Measurements from ENCODE around the gene SLC25A34. TPM values are rescaled to one million over a fixed set of nuclear protein-coding genes. Genes with fewer than 3 reads are reported as not detected.

The SLC25A34 gene
- total RNA-seq, 1 experiment from 2014 or later: 0.12 TPM

- no peak for DNase-seq (ENCODE audit: extremely low read depth, low read depth)
Observed at GRCh38 chr1:15748690-15749398, 12.8 kb downstream of the SLC25A34 start.

- no peak for DNase-seq (ENCODE audit: extremely low read depth, low read depth)
Observed at GRCh38 chr1:15749399-15750291, 13.6 kb downstream of the SLC25A34 start.

GRCh38 chr1:15750924-15751323, 14.9 kb downstream of the SLC25A34 start:
- DNase-seq (ENCODE audit: extremely low read depth, low read depth): no peak

- DNase-seq (ENCODE audit: extremely low read depth, low read depth): no peak
Observed at GRCh38 chr1:15751717-15752116, 15.7 kb downstream of the SLC25A34 start.

GRCh38 chr1:15753776-15754175, 17.7 kb downstream of the SLC25A34 start:
- no peak for DNase-seq (ENCODE audit: extremely low read depth, low read depth)

- no peak for DNase-seq (ENCODE audit: extremely low read depth, low read depth)
Observed at GRCh38 chr1:15755021-15755645, 19.1 kb downstream of the SLC25A34 start.

- DNase-seq (ENCODE audit: extremely low read depth, low read depth): no peak
Observed at GRCh38 chr1:15755646-15756040, 19.6 kb downstream of the SLC25A34 start.

- peak; percentile 26 for DNase-seq (ENCODE audit: extremely low read depth, low read depth)
Observed at GRCh38 chr1:15756143-15757015, 20.3 kb downstream of the SLC25A34 start.

GRCh38 chr1:15757016-15757543, 21.0 kb downstream of the SLC25A34 start:
- no peak for DNase-seq (ENCODE audit: extremely low read depth, low read depth)

- DNase-seq (ENCODE audit: extremely low read depth, low read depth): no peak
Observed at GRCh38 chr1:15757575-15758342, 21.7 kb downstream of the SLC25A34 start.

- no peak for DNase-seq (ENCODE audit: extremely low read depth, low read depth)
Observed at GRCh38 chr1:15758343-15758931, 22.4 kb downstream of the SLC25A34 start, which contains the start of gene FBLIM1. Gene FBLIM1, plus strand, starts transcription at chr1:15758795. Its CDS starts 6,189 bp downstream, at chr1:15764984.

- DNase-seq (ENCODE audit: extremely low read depth, low read depth): no peak
Observed at GRCh38 chr1:15758953-15759661, 23.0 kb downstream of the SLC25A34 start.

- DNase-seq (ENCODE audit: extremely low read depth, low read depth): no peak
Observed at GRCh38 chr1:15760520-15761211, 24.6 kb downstream of the SLC25A34 start.

- DNase-seq (ENCODE audit: extremely low read depth, low read depth): no peak
Observed at GRCh38 chr1:15761366-15762128, 25.5 kb downstream of the SLC25A34 start.

- DNase-seq (ENCODE audit: extremely low read depth, low read depth): no peak
Observed at GRCh38 chr1:15762546-15762945, 26.5 kb downstream of the SLC25A34 start.

GRCh38 chr1:15764269-15764764, 28.3 kb downstream of the SLC25A34 start:
- DNase-seq (ENCODE audit: extremely low read depth, low read depth): no peak

- no peak for DNase-seq (ENCODE audit: extremely low read depth, low read depth)
Observed at GRCh38 chr1:15764890-15765289, 28.8 kb downstream of the SLC25A34 start.

All from NCI-H460 (cell line).